Ectodermal cell (in vitro differentiated cells): ENCODE results near the gene ZNF432.

Source experiments
- H3K27ac ChIP-seq: 2 replicates; pipeline ENCODE4 v1.7.0; 2013; ENCODE audit warnings: mild to moderate bottlenecking, low read depth, low read length; ENCODE audit not compliant: insufficient read depth, poor library complexity, severe bottlenecking
- H3K27me3 ChIP-seq: 2 replicates; pipeline ENCODE4 v1.7.0; 2013; ENCODE audit warnings: mild to moderate bottlenecking, low read length; ENCODE audit not compliant: insufficient read depth, control insufficient read depth, poor library complexity, severe bottlenecking
- H3K36me3 ChIP-seq: one replicate; pipeline ENCODE4 v1.7.0; 2013; ENCODE audit warnings: low read length; ENCODE audit not compliant: control insufficient read depth, insufficient read depth
- H3K4me1 ChIP-seq: one replicate; pipeline ENCODE4 v1.7.0; 2013; ENCODE audit warnings: low read length; ENCODE audit not compliant: control insufficient read depth, insufficient read depth
- H3K4me3 ChIP-seq: 2 replicates; pipeline ENCODE4 v1.7.0; 2013; ENCODE audit warnings: low read depth, low read length, control low read depth; ENCODE audit not compliant: insufficient read depth
- H3K9me3 ChIP-seq: 2 replicates; pipeline ENCODE4 v1.7.0; 2013; ENCODE audit warnings: mild to moderate bottlenecking, low read length, moderate library complexity; ENCODE audit not compliant: control insufficient read depth
- WGBS, 2 experiments: methylation state at CpG; one replicate each; pipeline ENCODE4 v1.1.7; 2013; ENCODE audit warnings: missing lambda C conversion rate in 2 of 2; 5-methylcytosine and 5-hydroxymethylcytosine counted together

ZNF432 gene

DNA sequence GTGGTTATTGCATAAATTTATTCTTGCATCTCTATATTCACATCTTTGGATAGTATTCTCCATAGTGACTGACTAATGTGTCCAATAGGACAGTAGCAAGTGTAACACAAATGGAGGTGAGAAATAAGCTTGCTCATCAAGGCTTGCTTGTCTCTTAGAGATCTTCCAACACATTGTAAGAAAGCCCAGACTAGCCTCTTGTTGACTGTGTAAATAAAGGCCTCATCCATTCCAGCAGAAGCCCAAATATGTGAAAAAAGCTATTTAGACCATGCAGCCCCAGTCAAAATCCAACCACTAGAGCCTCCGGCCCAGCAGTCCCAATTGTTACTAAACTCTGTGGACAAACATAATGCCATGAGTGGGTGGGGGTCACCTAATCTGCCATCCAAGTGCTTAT lies 38.0 kb downstream of the ZNF432 start:
- Histone ChIP-seq H3K4me3 (no peak overlapping the region), H3K27ac (no peak overlapping the region), H3K27me3 (no peaks in the 10 kb centered on the region), H3K9me3 (no peaks in the 10 kb centered on the region), H3K36me3 (peaks cover 13% of the 10 kb centered on the region), H3K4me1 (no peaks in the 10 kb centered on the region)
- 95 to 96% methylated on average over 1 of the region's 1 CpG for WGBS, 2 experiments

DNA sequence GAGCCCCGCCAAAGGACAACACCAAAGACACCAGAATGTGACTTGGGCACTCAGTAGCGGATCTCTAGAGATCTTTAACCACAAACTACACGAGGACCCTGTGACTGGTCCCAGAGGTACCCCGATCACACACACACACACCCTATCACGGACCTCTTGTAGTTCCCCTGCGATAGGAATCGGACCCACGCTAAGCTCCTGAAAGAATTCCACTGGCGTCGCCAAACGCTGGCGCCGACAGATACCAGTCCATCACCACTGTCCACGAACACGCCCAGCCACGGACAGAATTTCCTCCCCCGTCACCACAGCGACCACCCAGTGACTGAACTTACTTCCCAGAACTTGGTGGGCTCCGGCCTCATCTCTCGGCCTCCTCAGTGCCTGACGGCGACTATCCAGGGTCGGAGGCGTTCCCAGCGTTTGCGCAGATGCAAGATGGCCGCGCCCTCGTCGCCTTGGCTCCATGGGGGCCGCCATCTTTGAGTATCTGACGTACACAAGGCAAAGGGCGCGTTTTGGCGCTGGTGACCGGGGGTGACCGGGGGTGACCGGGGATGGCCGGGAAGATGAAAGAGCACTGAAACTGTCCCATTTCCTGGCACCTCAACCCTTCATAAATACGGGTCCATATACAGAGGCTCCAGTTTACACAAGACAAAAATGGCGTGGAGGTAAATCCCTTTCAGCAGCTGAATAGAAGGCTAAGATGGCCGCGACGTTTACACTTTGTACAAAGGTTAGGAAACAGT lies 40.7 kb downstream of the ZNF432 start, which contains the start of gene ZNF615:
TSS of gene ZNF615 (minus strand) at position 406 of the 752 bp plus-strand sequence. CDS start 4,500 bp downstream, outside the sequence.
- H3K27ac ChIP-seq: peak within 1 kb of the TSS; percentile 75
- H3K27me3 ChIP-seq: no peaks in the 10 kb centered on the region
- H3K36me3 ChIP-seq: no peaks in the 10 kb centered on the region
- peak within 1 kb of the TSS; percentile 62 for H3K4me3 ChIP-seq
- H3K4me1 ChIP-seq: no peaks in the 10 kb centered on the region
- H3K9me3 ChIP-seq: no peaks in the 10 kb centered on the region
- WGBS, 2 experiments: 2 to 3% methylated on average over 44 of the region's 44 CpGs

DNA sequence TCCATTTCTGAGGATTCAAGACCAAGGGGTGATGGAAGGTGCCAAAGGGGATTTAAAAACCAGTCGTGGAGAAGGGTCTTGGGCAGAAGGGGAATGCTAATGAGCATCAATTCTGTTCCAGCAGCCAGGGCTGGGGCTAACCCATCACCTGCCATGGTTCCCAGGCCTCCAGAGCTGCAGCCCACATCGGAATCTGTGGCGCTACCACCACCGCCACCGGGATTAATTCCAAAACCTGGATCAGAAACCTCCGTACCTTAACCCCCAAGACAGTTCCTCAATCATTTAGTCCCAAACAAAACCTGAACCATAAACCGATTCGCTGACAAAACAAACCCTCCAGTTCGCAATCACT lies 41.2 kb downstream of the ZNF432 start:
- H3K4me3 ChIP-seq: peak overlapping the region; percentile 62
- 6 to 9% methylated on average over 9 of the region's 9 CpGs for WGBS, 2 experiments
- H3K4me1 ChIP-seq: no peaks in the 10 kb centered on the region
- no peaks in the 10 kb centered on the region for H3K36me3 ChIP-seq
- H3K27ac ChIP-seq: no peak overlapping the region
- H3K9me3 ChIP-seq: no peaks in the 10 kb centered on the region
- no peaks in the 10 kb centered on the region for H3K27me3 ChIP-seq

DNA sequence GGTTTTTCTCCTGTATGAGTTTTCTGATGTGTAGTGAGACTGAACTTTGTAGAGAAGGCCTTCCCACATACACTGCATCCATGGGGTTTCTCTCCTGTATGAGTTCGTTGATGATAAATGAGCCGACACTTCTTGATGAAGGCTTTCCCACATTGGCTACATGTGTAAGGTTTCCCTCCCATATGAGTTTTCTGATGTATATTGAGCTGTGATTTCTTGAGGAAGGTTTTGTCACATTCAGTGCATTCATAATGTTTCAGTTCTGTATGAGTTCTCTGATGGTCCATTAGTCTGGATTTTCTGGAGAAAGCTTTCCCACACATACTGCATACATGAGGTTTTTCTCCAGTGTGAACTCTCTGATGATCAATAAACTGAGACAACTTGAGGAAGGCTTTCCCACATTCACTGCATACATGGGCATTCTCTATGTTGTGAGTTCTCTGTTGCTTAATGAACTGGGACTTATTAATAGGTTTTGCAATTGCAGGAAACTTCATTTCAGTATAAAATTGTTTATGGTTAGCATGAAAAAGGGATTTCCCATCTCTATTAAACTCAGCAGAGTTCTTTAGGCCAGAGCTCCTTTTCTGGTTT lies 54.5 kb downstream of the ZNF432 start:
- no peak overlapping the region for H3K4me3 ChIP-seq
- peaks cover 9% of the 10 kb centered on the region for H3K9me3 ChIP-seq
- 95 to 97% methylated on average over 2 of the region's 2 CpGs for WGBS, 2 experiments
- peaks cover 48% of the 10 kb centered on the region for H3K36me3 ChIP-seq
- no peaks in the 10 kb centered on the region for H3K27me3 ChIP-seq
- no peak overlapping the region for H3K27ac ChIP-seq
- no peaks in the 10 kb centered on the region for H3K4me1 ChIP-seq

DNA sequence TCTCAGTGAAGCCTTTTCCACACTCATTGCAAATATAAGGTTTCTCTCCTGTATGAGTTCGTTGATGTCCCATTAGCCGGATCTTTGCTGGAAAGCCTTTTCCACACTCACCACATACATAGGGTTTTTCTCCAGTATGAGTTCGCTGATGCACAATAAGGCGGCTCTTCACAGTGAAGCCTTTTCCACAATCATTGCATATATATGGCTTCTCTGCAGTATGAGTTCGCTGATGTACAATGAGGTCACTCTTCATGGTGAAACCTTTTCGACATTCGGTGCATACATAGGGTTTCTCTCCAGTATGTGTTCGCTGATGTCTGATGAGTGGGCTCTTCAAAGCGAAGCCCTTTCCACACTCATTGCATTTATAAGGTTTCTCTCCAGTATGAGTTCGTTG lies 55.2 kb downstream of the ZNF432 start:
- Histone ChIP-seq H3K27ac (no peak overlapping the region), H3K4me3 (no peak overlapping the region), H3K4me1 (no peaks in the 10 kb centered on the region), H3K27me3 (no peaks in the 10 kb centered on the region), H3K9me3 (peaks cover 9% of the 10 kb centered on the region), H3K36me3 (peaks cover 44% of the 10 kb centered on the region)
- WGBS, 2 experiments: 95 to 96% methylated on average over 9 to 10 of the region's 10 CpGs

DNA sequence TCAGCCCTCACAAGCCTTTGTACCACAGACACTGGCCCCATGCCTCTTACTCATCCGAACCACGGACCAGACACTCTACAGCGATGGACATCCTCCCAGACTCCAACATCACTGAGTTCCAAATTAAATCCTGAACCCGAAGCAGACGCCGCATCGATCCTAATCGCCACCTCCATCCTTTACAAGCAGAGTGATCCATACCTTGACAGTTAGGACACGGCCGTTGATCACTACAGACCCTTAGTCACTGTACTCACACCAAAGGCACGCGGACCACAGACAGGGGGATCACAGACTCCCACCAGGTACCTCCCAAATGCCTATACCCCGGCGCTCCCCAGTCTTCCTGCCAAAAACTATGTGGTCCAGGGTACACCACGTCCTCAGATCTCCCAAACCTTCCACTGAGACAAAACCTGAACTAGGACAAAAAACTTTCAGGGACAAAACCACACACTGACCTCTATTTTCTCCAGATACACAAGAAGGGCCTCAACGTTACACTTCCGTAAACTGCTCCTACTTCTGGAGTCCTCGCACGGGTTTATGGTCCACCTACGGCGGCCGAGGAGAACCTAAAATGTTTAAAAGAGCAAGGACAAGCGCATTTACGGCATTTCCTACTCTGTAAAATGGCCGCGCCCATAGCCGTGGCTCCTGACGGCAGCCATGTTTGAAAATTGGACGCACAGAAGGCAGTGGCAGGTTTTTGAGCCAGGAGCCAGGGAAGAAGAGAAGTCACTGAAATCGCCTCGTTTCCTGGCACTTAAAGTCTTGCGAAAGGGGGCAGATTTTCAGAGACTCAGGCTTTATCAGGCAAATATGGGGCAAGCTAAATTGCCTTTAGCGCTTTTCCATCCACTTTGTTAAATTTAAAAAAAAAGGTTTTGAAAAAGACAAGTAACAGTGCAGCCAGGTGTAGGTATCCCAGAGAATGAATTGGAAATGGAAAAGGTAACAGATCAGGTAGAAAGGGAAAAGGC lies 62.0 kb downstream of the ZNF432 start, which contains the start of gene ZNF350:
TSS of gene ZNF350 (minus strand) at position 532 of the 983 bp plus-strand sequence. CDS start 12,480 bp downstream, outside the sequence.
- no peak within 1 kb of the TSS for H3K27ac ChIP-seq

DNA sequence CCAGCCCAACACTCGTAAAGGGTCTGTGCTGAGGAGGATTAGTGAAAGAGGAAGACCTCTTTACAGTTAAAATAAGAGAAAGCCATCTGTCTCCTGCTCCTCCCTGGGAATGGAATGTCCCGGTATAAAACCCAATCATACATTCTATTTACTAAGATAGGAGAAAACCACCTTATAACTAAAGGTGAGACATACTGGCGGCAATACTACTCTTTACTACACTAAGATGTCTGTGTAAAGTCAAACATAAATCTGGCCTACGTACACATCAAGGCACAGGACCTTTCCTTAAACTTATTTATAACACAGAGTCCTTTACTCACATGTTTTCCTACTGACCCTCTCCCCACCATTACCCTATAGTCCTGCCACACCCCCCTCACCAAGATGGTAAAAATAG lies 65.3 kb downstream of the ZNF432 start:
- Histone ChIP-seq H3K27ac (no peak overlapping the region), H3K4me3 (no peak overlapping the region), H3K36me3 (no peaks in the 10 kb centered on the region), H3K4me1 (no peaks in the 10 kb centered on the region), H3K27me3 (no peaks in the 10 kb centered on the region), H3K9me3 (no peaks in the 10 kb centered on the region)
- 88 to 94% methylated on average over 4 of the region's 4 CpGs for WGBS, 2 experiments

More for the DNA sequence above, 62.0 kb downstream of the ZNF432 start, which contains the start of gene ZNF350:
- WGBS, 2 experiments: 12 to 14% methylated on average over 33 of the region's 33 CpGs
- Histone ChIP-seq H3K9me3 (no peaks in the 10 kb centered on the region), H3K4me3 (peak within 1 kb of the TSS; percentile 53), H3K27me3 (no peaks in the 10 kb centered on the region), H3K4me1 (no peaks in the 10 kb centered on the region), H3K36me3 (no peaks in the 10 kb centered on the region)
